HG03432 (cell line): ENCODE measurements around the gene SPOPL.
"Not testable (repeated sequence)": the region's sequence is repeated elsewhere in the genome, so short reads cannot be mapped to it uniquely, and the experiment has no call there.

Experiments used
- ATAC-seq: cut with Tn5 transposase; IDR thresholded peaks from one replicate; pipeline ENCODE4 v1.9.1; 2021; ENCODE audit warnings: mild to moderate bottlenecking, moderate library complexity; ENCODE audit not compliant: unreplicated experiment

Gene SPOPL

DNA sequence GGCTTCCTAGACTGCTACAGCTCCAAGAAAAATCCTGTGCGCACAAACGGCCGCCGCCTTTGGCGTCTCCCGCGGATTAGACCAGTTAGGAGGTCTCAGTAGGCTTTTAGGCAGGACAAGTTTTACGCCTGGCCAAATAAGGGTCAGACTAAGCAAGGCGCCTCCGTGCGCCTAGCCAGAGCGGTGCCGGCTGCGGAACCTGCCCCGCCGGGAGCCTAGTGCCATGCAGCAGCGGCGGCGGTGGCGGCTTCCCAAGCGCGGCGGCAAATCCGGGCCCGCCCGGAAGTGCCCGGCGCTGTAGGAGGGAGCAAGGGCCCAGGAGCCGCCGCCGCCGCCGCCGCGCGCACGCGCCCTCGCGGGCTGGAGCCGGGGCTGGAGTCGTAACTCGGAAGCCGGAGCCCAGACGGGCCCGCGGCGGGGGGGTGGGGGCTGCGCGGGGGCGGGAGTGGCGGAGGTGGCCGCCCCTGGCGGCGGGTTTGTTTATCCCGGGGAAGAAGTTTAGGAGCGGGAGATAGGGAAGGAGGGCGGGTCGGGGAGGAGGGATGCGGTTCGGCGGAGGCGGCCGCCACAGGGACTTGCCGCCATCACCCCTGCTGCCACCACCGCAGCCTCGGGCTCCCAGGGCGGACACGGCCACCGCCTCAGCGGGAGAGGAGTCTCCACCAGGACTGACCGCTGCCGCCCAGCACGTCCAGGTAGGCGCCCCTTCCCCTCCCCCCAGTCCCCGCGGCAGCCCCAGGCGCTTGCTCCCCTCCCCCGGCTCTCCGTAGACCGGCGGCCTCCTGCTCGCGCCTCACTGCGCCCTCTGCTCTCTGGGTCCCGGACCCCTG is at the start of gene SPOPL:
Gene SPOPL, plus strand, starts transcription at position 346 of the 830 bp plus-strand sequence. CDS start 48,447 bp downstream, outside the sequence.
- ATAC-seq = peak; percentile 84

DNA sequence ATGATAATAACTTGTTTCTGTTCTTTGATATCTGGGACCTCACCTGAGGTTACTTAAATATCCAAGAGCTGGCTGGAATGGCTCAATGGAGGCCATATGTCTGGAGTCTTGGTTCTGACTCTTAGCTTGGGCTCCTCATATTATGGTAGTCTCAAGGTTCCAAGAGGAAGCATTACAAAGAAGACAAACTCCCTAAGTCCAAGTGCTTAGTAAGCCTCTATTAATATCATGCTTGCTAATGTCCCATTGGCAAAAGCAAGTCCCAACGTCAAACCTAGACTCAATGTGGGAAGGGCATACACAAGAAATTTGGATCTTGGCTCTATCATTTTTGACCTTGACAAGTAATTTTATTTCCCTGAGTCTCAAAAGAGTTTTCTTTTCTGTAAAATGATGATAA is 49.2 kb upstream of the SPOPL start:
- ATAC-seq = no peak

DNA sequence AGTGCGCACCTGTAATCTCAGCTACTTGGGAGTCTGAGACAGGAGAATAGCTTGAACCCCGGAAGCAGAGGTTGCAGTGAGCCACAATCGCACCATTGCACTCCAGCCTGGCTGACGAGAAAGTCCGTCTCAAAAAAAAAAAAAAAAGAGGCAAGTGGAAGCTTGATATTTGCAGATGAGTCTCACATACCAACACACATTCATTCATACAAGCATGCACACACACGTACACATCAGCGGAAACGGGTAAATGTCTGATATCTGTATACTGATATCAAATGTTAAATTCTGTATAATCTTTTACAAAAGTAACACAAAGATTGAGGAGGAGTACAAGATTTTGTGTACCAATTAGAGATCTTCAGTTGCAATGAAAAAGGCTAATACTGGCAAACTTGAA is 47.8 kb upstream of the SPOPL start:
- ATAC-seq = no peak

DNA sequence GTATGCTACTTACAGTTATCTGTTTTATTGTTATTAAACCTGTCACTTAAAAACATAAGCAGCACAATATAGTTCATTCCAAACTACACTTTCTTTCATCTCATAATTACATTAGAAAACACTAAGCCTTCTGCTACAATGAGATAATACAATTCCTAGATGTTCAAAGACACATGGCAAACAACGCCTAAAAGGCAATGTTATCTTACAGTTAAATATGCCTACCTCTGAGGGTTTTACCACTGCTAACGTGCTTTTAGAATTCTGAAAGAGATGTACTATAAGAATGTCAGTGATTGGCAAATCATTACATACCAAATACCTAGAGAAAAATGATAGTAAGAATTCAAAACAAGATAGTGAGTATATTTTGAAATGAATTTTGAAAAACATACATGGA is 46.8 kb upstream of the SPOPL start:
- ATAC-seq = no peak

DNA sequence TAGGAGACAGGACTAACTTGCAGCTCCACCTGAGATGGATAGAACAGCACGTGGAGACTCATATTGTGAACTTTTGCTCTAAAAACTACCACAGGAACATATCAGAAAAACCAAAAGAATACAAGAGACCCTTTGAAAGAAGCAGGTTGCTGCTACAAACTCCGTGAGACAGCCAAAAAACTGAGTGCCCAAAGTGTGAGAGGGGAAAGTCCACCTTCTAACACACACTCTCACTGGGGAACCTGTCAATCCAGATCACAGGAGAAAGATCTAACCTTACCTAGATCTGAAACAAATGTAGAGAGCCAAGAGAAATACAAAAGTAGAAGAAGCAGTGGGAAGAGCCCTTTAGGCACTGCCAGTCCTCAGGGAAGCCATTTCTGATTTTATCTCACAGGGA is 46.3 kb upstream of the SPOPL start:
- no peak for ATAC-seq

DNA sequence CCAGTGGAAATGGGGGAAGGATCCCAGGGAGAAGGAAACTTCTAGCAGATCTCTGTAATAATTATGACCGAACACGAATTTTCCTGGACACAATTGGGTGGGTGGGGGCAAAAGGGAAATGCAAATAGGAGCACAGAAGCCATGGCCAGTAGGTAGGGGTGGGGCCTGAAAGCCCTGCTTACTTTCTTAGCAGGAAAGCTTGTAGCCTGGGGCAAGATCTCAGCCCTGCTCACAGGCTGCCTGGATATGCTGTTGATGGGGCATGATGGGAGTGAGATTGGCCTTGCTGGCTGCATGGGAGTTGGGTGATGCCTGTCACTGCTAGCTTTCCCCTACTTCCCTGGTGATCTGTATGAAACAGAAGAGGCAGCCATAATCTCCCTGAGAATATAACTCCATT is 45.9 kb upstream of the SPOPL start:
- ATAC-seq = no peak

DNA sequence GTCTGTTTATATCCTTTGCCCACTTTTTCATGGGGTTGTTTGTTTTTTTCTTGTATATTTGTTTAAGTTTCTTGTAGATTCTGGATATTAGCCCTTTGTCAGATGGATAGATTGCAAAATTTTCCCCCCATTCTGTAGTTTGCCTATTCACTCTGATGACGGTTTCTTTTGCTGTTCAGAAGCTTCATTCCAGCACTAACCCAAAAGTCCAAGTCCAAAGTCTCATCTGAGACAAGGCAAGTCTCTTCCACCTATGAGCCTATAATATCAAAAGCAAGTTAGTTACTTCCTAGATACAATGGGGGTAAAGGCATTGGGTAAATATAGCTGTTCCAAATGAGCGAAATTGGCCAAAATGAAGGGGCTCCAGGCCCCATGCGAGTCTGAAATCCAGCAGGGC is 38.9 kb upstream of the SPOPL start:
- ATAC-seq = not testable (repeated sequence)

DNA sequence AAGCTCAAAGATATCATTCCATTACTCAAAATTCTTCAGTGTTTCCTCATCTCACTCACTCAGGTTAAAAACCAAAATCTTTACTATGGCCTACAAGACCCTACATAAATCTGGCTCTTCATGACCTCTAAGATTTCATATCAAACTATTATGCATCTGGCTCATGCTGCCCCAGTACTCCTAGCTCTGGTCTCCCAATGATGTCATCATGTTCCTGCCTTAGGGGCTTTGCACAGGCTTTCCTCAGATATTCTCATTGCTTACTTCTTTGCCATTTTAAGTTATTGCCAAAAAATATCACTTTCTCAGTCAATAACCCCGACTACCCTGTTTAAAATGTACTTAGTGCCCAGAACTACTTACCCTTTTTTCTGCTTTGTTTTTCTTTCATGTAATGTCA is 33.0 kb upstream of the SPOPL start:
- no peak for ATAC-seq

DNA sequence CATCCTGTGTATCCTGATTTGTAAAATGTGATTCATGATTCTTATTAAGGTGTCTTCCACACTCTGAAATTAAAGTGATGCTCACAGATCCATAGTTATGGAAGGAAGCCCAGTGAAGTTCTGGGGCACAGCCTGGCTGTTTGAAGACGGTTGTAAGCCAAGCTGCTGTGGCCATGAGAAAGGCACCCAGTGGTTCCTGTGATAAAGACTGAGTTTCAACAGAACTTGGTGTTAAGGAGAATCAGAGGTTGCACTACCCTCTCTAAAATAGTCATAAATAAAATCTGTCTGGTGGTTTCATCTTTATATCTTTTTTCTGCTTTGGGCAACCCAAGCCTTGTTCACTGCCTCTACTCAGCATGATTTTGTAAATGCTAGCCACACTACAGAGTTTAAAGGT is 32.2 kb upstream of the SPOPL start:
- no peak for ATAC-seq

DNA sequence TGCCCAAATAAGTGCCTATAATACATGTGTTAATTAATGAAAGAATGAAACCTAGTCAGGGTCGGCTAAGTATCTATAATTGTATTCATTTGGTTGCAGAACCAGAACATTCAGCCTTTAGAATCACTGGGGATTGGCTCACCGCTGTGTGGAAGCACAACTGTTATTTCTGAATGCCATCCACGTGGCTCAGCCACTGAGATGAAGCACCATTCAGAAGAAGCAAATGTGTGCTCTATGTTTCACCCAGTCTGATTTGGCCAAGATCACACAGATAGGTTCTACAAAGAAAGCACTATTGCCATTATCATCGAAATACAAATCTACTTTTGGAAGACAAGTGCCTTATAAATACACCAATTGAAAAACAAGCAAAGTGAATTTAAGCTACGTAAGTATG is 30.6 kb upstream of the SPOPL start:
- no peak for ATAC-seq

DNA sequence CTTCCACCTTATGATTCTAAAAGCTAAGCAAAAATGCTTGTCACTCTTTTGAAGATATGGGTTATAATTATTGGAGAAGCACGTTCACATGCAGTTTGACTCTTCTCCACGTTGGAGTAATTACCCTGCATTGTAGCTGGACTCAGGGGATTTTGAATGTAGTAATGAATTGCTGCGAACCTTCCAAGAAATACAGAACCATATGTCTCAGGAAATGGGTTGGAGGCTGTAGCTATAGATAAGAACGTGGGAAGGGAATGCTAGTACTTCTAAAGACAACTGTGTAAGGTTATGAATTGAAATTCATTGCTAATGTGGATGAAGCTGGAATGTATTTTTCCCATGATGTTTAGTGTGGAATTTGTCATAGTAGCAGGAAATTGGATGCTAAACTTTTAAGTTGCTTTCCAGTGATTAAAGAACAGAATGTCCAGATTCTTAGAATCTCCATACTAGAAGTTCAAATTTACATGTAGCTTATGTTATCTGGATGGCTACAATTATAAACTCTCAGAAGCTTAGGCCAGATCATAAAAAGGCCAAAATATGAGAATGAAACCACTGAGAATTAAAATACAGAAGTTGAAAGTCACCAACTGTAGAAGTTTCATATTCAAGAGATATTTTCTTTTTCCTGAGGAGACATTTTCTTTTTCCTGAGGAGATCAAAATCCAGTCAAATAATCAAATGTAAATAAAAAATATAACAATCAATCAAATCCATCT is 27.3 kb upstream of the SPOPL start:
- ATAC-seq = no peak

DNA sequence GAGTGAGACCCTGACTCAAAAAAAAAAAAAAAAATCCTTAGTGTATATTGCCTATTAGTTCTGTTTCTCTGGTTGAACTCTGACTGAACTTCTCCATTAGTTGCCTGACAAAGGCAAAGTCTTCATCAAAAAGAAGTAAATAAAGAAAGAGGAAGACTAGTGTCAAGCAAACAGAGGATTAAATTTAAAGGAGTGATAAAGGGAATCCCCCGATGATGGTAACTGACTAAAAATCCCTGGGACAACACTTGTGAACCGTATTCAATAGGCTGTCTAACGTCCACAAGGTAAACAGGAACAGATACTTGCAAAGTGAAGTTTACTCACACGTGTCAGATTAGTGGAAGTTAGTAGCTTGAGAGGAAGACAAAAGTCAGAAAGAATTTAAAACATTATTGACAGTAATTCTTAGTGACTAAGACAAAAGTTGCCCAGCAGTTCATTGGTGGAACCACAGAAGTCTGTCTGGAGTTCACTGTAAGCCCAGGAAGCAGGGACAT is 26.2 kb upstream of the SPOPL start:
- peak; percentile 88 for ATAC-seq

DNA sequence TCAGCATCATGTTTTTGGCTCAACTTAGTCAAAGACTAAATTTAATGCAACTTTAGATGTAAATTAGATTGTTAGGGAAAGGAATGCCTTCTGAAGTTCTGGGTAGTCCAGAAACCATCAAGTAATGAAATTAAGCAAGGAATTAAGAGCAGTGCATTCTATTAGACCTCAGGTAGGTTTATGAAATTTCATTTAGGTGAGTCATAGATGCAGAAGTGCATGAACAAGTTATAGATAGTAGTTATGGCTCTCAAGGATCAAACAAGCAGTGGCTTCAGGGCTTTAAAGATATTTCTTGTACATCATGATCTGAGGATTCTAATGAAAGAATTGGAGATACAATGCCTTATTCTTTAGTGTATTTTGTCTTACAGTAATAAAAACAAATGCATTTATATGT is 25.4 kb upstream of the SPOPL start:
- ATAC-seq = no peak

DNA sequence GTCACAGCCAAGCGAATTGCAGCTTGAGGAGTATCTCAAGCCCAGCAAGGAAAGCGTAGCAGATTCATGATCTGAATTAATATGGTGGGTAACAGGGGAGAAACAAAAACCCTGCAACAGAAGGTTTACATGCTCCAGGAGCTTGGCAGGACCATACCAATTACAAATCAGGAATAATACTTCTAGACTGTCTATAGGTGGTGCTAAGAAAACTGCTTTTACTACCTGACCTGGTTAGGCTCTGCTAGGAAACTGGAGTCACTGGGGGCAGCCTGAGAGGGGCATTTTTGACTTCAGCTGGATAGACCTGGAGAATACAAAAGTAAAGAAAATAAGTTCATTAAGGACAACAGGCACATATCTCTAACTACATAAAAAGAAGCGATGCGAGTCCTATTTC is 24.6 kb upstream of the SPOPL start:
- ATAC-seq = no peak

DNA sequence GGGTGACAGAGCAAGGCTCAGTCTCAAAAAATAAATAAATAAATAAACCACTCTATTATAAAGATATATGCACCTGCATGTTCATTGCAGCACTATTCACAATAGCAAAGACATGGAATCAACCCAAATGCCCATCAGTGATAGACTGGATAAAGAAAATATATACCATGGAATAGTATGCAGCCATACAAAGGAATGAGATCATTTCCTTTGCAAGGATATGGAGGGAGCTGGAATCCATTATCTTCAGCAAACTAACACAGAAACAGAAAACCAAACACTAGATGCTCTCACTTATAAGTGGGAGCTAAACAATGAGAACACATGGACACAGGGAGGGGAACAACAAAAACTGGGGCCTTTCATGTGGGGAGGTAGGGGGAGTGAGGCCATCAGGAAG is 18.8 kb upstream of the SPOPL start:
- ATAC-seq = not testable (repeated sequence)

DNA sequence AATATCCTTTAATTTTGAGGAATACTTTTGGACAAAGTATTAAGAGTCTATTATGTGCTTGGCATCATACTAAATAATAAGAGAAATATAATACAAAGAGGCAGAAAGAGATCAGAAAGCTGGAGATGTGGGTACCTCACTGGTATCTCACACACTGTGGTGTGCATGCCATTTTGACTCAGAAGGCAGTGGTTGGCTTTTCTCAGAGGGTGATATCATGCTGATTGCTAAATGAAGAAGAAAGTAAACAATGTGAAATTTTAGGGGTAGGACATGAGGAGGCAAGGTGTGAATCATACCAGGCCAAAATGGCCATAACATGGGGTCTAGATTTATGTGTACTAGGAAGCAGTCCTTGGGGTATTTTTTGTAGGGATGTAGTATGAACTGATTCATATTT is 16.6 kb upstream of the SPOPL start:
- no peak for ATAC-seq

DNA sequence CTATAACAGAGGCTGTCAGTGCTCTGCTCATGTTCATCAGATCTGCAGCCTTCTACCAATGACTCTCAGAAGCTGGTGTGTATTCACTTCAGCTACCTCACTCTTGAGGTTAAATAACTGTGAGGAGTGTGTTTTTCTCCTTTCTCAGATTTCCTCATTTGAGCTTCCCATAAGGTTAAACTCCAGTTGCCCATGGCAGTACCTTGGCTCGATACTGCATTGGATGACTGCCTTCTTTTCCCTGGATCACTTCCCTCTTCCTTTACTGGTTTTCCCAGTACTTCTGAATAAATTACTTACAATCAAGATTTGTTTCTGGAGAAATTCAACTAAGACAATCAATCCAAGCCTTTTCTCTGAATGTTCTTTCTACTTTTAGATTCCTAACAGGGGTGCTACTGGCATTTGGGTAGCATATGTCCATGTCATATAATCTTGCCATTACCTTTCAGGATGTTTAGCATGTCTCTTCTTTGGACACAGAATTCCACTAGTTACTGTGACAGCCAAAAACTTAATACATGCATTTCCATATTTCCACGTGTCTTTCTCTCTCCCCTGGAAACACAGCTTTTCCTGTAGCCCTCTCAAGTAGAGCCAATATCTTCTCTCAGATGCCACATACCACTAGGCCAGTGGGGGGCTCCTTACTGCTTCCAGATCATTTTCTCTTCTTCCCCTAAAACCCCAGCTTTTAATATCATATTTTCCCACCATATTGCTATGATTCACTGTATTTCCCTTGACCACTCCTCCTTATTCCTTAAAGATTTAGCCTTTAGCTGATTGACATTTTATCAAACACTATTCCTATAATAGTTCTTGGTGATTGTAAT is 15.0 kb upstream of the SPOPL start:
- no peak for ATAC-seq

DNA sequence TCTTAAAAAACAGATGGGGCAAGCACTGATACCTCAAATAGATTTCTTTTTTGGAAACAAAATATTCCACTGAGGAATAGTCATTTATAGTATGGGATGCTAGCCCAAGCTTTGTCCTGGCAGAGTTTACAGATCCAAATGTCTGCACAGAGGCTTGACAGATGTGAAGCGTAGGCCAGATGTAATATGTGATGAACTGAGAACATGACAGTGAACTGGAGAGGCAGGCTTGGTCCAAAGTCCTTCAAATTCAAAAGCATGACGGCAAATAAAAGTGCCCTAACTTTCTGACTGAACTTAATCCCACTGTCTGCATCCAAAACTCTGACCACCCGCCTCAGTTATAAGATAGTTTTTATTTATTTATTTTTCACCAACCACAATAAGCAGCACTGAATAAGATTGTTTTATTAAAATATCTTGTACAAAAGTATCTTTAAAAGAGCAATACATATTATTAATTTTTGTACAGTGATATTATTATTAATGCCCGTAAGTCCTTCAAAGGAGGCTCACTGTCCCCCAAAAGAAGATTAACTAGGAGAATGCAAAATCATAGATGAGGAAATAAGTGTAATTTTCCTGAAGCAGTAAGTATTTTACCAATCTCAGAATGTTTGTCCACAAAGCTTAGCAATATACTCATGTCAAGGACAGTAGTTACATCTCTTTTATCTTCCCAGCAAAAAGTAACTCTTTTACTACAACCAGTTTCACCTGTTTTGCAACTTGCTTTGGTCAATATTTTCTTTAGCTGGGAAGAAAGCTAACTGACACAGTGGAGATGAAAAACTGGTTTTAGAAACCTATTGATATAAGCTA is 10.7 kb upstream of the SPOPL start:
- ATAC-seq = no peak

DNA sequence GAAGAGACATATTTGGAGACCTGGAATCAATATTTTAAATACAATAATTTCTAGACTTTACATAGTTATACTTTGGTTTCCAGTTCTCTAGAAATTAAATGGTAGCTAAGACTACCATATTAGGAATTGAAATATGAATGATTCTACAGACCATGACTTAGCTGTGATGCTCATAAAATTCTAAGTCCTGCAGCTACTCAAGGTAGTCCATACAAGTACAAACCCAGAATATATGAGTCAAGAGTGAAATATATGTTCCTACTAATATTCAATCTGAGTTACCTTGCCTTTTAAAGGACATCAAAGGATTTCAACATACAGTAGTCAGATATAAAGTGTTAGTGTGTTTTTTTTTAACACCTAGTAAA is 10.1 kb upstream of the SPOPL start:
- ATAC-seq = no peak

DNA sequence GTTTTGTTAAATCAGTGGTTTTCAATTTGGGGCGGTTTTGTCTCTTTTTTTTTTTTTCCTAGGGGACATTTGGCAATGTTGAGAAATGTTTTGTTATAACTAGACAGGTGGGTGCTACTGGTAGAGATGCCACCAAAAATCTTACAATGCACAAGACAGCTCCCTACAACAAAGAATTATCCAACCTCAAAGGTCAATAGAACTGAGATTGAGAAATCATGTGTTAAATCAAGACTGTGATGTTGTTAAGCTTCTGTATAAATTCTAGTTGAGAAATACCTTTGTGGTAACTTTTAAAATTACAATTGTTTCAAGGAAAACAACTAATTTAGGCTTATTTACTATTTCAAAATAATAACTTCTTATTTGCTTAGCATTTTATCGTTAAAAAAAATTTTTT is 9.4 kb upstream of the SPOPL start:
- no peak for ATAC-seq

DNA sequence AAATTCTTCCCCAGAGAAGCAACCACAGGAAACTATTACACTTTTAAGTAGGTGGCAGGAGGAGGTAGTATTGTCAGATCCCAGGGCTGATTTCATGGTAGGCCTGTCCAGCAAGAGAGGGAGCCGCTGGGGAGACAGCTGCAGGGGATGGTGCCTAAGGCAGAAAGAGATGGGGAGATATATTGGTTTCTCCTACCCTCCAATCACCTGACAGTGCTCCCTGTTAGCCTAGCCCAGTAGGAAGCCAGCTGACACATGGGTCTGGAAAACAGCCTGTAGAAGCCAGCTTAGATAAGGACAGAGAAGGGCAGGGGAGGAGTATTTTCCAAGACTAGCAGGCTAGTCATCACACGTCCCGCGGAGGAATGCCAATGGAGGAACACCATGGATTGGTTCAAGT is 8.2 kb upstream of the SPOPL start:
- ATAC-seq = no peak
